NOMO-1 (cell line): ENCODE data around the gene UNC5C.

Experiments
- DNase-seq, 2 experiments: peaks; one replicate each; lab custom pipeline; 2025; ENCODE audit not compliant: unreplicated experiment in 2 of 2; lab: John Stamatoyannopoulos, UW

The UNC5C gene

GRCh38 chr4:95238554-95238953, 310.2 kb downstream of the UNC5C start:
- no peak for DNase-seq

GRCh38 chr4:95232358-95233156, 316.2 kb downstream of the UNC5C start:
- DNase-seq = no peak

DNA sequence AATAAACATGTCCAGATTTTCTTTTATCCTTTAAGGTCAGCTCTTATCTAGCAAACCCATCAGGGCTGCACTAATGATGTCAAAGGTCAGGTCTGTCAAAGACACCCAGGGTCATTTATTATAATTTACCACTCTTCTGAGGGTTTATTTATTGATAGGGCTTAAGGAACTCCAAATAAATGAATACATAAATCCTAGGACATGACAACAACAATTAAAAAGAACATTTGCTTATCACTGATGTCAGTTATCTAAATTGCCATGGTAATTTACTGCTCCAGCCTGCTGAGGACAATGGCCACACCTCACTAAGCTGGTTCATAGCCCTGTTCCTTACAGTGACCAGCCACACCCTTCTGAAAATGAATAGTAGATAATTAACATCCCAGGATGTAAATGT, 317.1 kb downstream of the UNC5C start:
- no peak for DNase-seq

GRCh38 chr4:95225849-95226248, 322.9 kb downstream of the UNC5C start:
- no peak for DNase-seq

DNA sequence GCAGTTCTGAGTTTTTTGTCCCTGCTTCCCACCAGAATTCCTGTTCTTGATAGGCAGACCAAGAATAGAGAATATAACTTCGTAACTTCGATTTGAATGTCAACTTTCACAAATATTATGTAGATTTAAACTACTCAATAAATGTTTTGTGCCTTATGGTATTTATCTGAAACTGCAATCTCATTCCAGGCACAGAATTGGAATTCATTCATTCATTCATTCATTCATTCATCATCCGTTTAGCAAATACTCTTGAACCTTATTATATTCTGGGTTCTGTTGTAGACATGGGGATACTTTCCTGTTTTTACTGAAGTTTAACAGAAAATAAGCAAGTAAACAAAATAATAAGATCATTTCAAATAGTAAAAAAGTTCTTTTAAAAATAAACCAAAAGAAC, 324.4 kb downstream of the UNC5C start:
- no peak for DNase-seq

- DNase-seq = no peak
Observed at GRCh38 chr4:95220205-95221175, 328.3 kb downstream of the UNC5C start.

DNA sequence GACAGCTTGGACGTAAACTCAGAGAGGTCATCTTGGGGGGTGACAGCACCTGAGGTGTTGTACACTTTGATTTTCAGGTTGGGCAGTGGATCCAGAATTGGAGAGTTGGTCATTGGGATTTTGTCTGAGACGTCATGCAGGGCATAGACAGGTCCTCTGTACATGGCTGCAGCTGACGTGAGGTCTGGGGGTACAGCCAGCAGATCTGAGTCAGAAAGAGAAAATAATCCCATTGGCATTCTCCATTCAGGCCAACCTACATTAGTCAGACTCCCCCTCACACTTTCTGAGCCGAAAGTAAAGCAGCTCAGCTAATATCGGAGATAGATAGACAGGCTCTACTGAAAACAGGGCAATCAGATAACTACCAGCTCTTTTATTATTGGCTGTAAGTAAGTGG, 329.7 kb downstream of the UNC5C start:
- no peak for DNase-seq

- peak; percentile 2 to 9 for DNase-seq
Observed at GRCh38 chr4:95217197-95217596, 331.6 kb downstream of the UNC5C start.

DNA sequence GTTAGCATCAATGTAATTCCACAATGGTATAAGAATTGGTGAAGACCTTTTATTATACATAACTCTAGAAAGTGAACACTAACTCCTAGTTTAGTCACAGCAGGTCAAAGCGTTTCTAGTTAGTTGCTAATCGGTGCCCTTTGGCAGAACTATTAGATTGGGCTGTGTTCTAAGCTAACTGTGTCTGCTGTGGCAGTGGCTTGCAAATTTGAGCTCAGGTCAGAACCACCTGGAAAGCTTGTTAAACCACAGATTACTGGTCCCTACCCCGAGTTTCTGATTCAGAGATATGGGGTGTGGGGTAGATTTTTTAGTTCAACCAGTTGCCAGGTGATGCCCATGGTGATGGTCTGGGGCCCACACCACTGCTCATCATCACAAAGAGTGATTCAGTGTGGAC, 332.1 kb downstream of the UNC5C start:
- no peak for DNase-seq

DNA sequence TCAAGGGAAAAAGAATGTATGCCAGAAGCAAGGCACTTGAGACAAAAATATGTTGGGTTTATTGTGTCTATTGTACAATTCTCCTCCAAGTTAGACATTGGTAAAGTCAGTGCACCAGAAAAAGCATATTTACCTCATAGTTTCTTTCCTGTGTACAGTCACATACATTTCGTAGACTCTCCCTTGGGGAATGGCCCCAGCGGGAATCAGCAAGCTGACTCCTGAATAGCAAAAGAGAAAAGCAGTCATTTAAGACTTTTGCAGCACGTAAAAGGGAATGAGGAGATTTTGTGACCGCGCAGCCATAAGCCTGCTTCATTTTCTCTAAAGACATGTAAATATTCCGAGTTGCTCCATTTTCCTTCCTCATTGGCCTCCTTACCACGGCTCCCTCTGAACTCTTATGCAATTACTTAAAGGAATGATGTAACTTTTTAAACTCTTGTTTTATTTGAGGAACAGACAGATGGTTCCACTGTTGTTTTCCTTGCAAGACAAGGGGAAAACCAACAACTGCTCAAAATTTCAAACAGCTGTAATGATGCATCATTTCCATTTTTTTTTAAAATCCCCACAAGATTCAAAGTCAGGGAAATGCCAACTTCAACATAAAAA, 332.7 kb downstream of the UNC5C start:
- peak; percentile 83 to 92 for DNase-seq

DNA sequence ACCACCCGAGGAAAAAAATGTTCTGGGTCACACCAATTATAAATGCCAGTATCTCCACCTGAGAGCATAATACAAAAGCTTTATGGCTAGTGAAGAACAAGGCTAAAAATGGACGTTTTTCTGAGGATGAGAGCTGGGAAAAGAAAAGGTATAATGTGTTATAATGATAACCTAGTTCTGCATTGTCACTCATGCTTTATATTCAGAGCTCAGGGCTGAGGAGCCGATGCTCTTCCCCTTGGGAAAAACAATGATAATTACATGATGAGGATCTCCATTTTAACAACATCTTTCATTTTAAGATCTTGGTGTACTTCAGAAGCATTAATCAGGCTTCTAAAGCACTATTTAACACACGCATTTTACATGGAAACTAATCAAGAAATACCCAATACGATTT, 333.7 kb downstream of the UNC5C start:
- DNase-seq = no peak

DNA sequence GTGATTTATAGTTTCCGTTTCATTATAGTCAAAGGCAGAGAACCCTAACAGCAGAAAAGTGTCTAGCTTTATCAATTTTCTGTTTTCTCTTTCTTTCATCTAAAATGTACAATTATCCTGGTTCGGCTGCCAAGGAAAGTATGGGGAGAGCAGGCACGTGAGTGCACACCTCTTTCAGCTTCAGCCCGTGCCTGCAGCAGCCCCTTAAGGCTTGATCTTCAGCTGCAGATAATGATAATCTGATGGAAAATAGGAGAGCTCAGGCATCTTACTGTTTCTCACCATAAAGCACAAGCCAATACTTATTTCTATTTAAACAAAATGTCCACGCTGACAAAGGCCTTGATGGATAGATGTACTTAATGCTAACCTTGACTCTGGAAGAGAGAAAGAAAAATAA, 334.4 kb downstream of the UNC5C start:
- DNase-seq = no peak

GRCh38 chr4:95213366-95213765, 335.4 kb downstream of the UNC5C start:
- DNase-seq = no peak

- DNase-seq = no peak
Observed at GRCh38 chr4:95212692-95213091, 336.1 kb downstream of the UNC5C start.

- no peak for DNase-seq
Observed at GRCh38 chr4:95209927-95210326, 338.8 kb downstream of the UNC5C start.

- no peak for DNase-seq
Observed at GRCh38 chr4:95204873-95205272, 343.9 kb downstream of the UNC5C start.

GRCh38 chr4:95204267-95204844, 344.4 kb downstream of the UNC5C start:
- no peak for DNase-seq

DNA sequence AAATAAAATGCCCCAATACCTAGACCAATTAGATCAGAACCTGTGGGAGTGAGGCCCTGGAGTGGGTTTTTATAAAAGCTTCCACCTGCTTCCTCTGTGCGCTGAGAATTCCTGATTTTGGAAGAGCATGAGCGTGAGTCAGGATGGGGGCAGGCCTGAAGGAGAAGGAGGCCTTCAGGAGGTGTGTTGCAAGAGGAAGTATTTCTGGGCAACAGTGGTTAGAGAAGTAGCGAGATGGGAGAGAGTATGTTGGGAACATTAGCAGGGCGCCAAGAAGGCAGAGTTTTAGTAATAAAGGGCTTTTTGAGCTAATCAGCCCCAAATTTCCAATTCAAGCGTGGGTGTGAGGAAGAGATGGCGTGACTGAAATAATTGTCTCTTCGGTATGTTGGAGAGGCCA, 349.8 kb downstream of the UNC5C start:
- peak; percentile 1 to 18 for DNase-seq

DNA sequence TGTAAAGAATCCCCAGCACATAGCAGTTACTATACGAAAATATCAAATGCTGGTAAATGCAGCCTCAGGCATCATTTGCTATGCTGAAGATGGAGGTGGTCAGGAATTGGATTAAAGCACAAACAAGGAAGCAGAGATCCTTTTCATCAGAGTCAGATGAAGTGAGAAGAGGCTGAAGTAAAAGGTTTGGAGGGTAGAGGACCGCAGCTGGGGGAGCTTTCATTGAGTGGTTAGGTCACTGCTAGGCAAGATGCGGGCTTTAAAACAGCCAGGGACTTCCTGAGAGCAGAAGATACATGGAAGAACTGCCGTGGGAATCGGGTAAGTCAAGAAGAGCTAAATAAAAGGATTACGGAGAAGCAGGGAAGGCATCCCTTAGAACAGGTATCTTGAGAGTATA, 351.4 kb downstream of the UNC5C start:
- no peak for DNase-seq

DNA sequence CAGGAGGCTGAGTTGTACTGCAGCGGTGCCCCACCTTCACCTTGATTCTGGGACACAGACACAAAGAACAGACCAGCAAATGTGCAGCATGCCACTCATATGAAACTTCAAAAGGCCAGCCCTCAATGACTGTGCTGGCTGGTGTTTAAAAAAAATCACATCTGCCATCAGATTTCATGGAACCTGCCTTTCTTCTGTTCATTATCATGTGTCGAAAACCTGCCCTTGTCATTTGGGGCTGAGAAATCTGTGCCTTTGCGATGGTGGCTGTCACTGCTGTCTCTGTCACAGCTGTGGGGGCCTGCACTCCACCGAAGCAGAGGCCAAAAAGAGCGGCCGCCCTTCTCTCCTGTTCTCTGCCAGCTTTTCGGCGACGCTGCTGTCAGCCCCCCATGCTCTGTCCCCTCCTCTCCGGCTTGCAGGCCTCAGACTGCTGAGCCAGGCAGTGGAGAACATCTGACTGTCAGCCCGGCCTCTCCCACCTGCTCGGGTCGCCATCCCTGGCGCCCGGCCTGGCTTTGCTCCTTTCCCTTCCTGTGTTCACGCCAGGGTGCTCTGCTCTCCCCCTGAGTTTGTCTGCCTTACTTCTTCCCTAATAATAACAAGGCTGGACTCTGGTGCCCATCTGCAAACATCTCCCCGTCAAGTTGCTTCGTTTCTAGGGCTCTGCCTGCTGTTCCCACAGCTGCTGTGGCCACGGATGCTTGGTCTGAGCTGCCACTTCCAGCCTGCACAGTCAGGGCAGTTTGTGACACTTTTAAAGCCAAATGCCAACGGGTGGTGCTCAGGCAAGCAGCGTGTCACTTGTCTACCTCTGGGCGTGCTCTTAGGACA, 355.2 kb downstream of the UNC5C start:
- no peak for DNase-seq
